A673 (cell line): ENCODE results near the gene VAC14. TPM values are rescaled to one million over a fixed set of nuclear protein-coding genes. Genes with fewer than 3 reads are reported as not detected.

Experiments used
- BruUV-seq: library from RNA; stranded (reverse); fragments of 400-500 nt; replicated peaks from 2 replicates; lab custom pipeline; 2021; lab: Mats Ljungman, UMichigan
- CTCF ChIA-PET: fragments of 300-600 bp; sonication (Branson Sonifier 250); formaldehyde crosslinking; loops from one replicate; lab custom pipeline; 2022; ENCODE audit warnings: antibody characterized with exemption; lab: Charles Lee
- POLR2A ChIA-PET: fragments of 300-600 bp; sonication (Branson Sonifier 250); formaldehyde crosslinking; loops from one replicate; lab custom pipeline; 2022; ENCODE audit warnings: antibody characterized with exemption; ENCODE audit not compliant: low non-redundant PET; lab: Charles Lee
- DNase-seq: peaks from one replicate; pipeline ENCODE4 v3.0.0-alpha.2; 2015; ENCODE audit warnings: low spot score
- H3K27ac ChIP-seq: fragments of 200-600 bp; sonication (generic); 2 replicates; pipeline ENCODE4 v1.5.1; 2016; ENCODE audit warnings: mixed run types, low read depth, mild to moderate bottlenecking, mixed read lengths, antibody characterized with exemption, low read length; ENCODE audit not compliant: poor library complexity, severe bottlenecking
- H3K27me3 ChIP-seq: fragments of 200-600 bp; sonication (generic); replicated peaks from 2 replicates; pipeline ENCODE4 v1.6.1; 2017; ENCODE audit warnings: mixed run types, low read depth, mild to moderate bottlenecking, mixed read lengths, antibody characterized with exemption, low read length; ENCODE audit not compliant: insufficient read depth, poor library complexity
- H3K36me3 ChIP-seq: fragments of 200-600 bp; sonication (generic); 2 replicates; pipeline ENCODE4 v1.6.1; 2016; ENCODE audit warnings: mixed run types, mild to moderate bottlenecking, mixed read lengths, antibody characterized with exemption, low read length; ENCODE audit not compliant: insufficient read depth, poor library complexity, severe bottlenecking
- H3K4me1 ChIP-seq: fragments of 200-600 bp; sonication (generic); 2 replicates; pipeline ENCODE4 v1.6.1; 2017; ENCODE audit warnings: mixed run types, mild to moderate bottlenecking, mixed read lengths, antibody characterized with exemption, low read length; ENCODE audit not compliant: insufficient read depth, poor library complexity, severe bottlenecking
- H3K4me3 ChIP-seq: fragments of 200-600 bp; sonication (generic); 2 replicates; pipeline ENCODE4 v1.5.1; 2016; ENCODE audit warnings: low read depth, mixed run types, mild to moderate bottlenecking, mixed read lengths, low read length; ENCODE audit not compliant: poor library complexity, severe bottlenecking
- H3K9me3 ChIP-seq: fragments of 200-600 bp; sonication (generic); 2 replicates; pipeline ENCODE4 v1.6.1; 2016; ENCODE audit warnings: mixed run types, low read depth, mild to moderate bottlenecking, mixed read lengths, antibody characterized with exemption, low read length; ENCODE audit not compliant: poor library complexity, severe bottlenecking
- CTCF ChIP-seq: fragments of 300-800, 200-600 bp; sonication (generic); conservative IDR thresholded peaks from 2 replicates; pipeline ENCODE4 v1.5.1; 2017; ENCODE audit warnings: low read depth, mild to moderate bottlenecking, antibody characterized with exemption, low read length, moderate library complexity, mixed read lengths
- EZH2 ChIP-seq: fragments of 200-600 bp; sonication (generic); IDR thresholded peaks from 2 replicates; pipeline ENCODE4 v1.6.1; 2017; ENCODE audit warnings: borderline replicate concordance, low read depth, mild to moderate bottlenecking, mixed read lengths, antibody characterized with exemption, low read length; ENCODE audit not compliant: poor library complexity, severe bottlenecking
- intact Hi-C: fragments of 100-400 bp; cut with micrococcal nuclease; formaldehyde crosslinking; loops from one replicate; pipeline ENCODE4 v1.10.0; 2022; ENCODE audit not compliant: unreplicated experiment
- total RNA-seq: library from RNA; stranded (reverse); gene quantifications from 2 replicates; pipeline ENCODE4 v1.2.3, GENCODE V29; 2021

Gene VAC14
- total RNA-seq, 1 experiment from 2014 or later, result 46.6 TPM

GRCh38 chr16:70775399-70775798 lies 25.6 kb downstream of the VAC14 start:
- TF ChIP-seq EZH2, result no peak
- TF ChIP-seq CTCF, result no peak
- intact Hi-C loops, result no loop called here
- POLR2A ChIA-PET, result no interaction called here
- Histone ChIP-seq H3K9me3 (no peaks in the 10 kb centered on the region), H3K27ac (no peak overlapping the region), H3K4me1 (peaks cover 5% of the 10 kb centered on the region), H3K27me3 (no peaks in the 10 kb centered on the region), H3K36me3 (peaks cover 8% of the 10 kb centered on the region), H3K4me3 (no peak overlapping the region)
- CTCF ChIA-PET, result no interaction called here
- no TSS peak for BruUV-seq
- no peak for DNase-seq

- Histone ChIP-seq H3K36me3 (peaks cover 8% of the 10 kb centered on the region), H3K4me1 (peaks cover 3% of the 10 kb centered on the region), H3K4me3 (no peak overlapping the region), H3K9me3 (no peaks in the 10 kb centered on the region), H3K27ac (no peak overlapping the region), H3K27me3 (no peaks in the 10 kb centered on the region)
- POLR2A ChIA-PET, result no interaction called here
- DNase-seq, result no peak
- no TSS peak for BruUV-seq
- intact Hi-C loops, result no loop called here
- TF ChIP-seq CTCF (no peak), EZH2 (no peak)
- CTCF ChIA-PET, result no interaction called here
Observed at GRCh38 chr16:70774261-70774660, 26.7 kb downstream of the VAC14 start.

- H3K9me3 ChIP-seq, result no peaks in the 10 kb centered on the region
- CTCF ChIA-PET, result interaction anchor here (1.9 kb wide), 1 partner anchor 119 kb away, joined by 9 read pairs; no protein-coding TSS in a partner anchor
- no peak for TF ChIP-seq EZH2
- no peak for TF ChIP-seq CTCF
- no peaks in the 10 kb centered on the region for H3K4me1 ChIP-seq
- POLR2A ChIA-PET, result no interaction called here
- DNase-seq, result no peak
- intact Hi-C loops, result no loop called here
- H3K27ac ChIP-seq, result no peak overlapping the region
- H3K27me3 ChIP-seq, result no peaks in the 10 kb centered on the region
- H3K4me3 ChIP-seq, result no peak overlapping the region
- BruUV-seq, result no TSS peak
- H3K36me3 ChIP-seq, result peaks cover 8% of the 10 kb centered on the region
Observed at GRCh38 chr16:70772493-70772892, 28.5 kb downstream of the VAC14 start.
